ENCODE results near the gene MPPED1. TPM values are rescaled to one million over a fixed set of nuclear protein-coding genes. Genes with fewer than 3 reads are reported as not detected.

MPPED1 gene
- polyA plus RNA-seq, 5 donors: 0.25 to 0.46 (median 0.46) TPM

DNA sequence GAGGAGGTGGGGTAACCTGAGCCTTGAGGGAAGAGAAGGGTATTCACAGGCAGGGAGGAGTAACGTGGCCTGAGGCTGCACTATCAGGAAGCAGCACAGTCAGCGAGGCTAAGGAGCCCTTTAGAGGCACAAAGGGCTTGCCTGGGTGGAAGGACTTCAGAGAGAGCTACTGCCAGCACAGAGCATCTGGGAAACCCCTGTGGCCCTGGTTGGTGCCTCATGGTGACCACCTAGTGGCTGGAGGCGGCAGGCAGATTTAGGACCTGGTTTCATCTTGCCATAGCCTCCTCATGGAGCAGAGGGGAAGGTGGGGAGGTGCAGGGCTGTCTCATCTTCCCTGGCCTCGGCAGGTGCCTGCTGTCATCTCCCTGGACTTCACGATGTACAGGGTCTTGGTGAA lies 64.5 kb downstream of the MPPED1 start:
- DNase-seq: no peak

DNA sequence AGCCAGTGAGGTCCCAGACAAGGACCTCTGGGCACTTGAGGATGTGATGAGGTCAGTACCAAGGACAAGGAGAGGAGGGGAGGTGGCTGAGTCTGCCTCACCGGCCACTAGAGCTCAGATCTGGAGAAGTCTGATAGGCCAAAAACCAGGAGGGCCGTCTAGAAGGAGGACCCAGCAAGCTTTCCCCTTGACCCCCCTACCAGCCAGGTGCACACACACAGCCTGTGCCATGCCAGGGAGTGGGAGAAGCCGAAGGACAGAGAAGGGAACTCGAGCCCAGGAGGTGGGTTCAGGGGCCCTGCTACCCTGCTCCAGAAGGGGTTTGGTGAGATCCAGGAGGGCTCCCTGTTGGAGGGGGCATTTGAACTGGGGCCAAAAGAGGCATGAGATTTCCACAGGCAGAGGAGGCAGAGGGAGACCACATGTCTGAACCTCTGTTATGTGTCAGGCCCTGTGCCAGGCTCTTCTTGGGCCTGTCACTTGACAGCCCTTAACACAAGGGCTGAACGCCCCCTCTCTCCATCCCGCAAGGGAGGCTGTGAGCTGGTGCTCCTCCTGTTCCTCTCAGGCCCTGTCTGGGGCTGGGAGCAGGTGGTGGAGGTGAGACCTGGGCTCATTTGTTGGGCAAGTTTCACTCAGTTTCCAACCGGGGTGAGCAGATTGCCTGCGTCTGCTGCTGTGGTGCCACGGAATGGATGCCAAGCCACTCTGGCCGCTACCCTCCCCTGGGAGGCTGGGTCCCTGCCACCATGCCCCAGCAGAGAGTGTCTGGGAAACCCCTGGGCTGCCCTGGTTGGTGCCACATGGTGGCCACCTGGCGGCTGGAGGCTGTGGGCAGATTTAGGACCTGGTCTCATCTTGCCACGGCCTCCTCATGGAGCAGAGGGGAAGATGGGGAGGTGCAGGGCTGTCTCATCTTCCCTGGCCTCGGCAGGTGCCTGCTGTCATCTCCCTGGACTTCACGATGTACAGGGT lies 65.2 kb downstream of the MPPED1 start:
- DNase-seq: no peak

DNA sequence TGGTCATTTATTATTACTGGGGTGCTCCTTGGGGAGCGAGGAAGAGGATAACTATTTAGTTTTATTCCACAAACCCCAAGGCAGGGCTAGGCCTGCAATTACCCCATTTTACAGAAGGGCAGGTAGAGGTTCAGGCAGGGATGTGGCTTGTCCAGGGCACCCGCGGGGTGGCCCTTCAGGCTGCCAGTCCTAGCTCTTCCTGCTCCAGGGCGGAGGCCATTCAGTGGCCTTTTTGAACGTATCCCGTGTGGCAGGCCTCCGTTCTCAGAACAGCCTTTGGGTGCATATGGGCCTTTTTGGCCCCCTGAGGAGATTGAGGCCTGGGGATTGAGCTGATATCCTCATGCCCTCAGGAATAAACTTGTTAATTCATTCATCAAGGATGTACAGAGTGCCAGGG lies 66.2 kb downstream of the MPPED1 start:
- no peak for DNase-seq

DNA sequence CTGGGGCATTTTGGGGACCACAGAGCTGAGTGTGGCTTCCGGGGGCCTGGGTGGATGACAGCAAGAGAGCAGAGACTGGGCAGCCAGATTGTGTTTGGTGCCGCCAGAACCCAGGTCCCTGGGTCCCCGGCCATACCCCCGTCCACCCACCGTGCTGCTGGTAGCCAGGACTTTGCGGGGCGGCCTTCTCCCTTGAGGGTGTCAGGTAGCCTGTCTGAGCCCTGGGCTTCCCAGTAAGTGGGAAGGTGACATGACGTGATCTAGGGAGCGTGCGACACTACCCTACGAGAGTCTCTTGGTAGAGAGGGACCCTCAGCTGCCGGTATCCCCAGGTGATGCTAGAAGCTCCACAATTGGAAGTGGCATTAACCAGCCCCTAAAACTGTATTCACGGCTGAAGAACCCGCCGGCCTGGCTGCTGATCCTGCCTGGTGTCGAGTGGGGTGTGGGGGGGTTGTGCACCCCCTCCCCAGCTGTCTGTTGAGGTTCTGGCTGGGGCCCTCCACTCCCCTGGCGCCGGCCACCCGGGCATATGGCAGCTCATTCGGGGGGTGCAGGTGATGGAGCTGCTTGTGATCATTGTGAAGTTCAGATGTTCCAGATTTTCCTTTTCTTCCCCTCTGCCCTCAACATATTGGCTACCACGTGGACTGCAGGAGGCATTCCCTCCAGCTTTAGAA lies 66.9 kb downstream of the MPPED1 start:
- DNase-seq: no peak

DNA sequence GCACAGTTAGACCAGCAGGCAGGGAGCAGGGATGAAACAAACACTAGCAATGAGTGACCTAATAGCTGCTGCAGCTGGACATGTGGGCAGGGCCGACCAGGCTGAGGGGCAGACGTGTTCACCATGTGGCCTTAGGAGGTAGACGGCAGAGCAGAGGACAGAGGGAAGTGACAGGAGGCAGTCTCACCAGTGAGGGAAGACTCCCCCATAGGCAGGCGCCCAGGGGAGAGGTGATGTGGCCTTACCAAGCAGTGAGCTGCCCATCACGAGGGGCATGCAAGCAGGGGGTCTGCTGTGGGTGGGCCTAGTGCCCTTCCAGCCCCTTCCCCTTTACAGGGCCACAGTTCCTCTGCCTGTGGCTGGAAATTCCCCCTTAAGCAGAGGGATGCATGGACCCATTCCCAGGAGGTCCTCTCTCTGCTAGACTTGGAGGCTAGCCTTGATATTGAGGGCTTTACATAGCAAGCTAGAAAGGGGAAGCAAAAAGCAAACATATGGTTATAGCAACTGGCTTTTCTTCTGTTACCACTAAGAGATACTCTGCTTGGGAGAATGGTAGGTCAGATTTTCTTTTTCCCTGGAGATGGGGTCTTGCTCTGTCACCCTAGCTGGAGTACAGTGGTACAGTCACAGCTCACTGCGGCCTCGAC lies 67.6 kb downstream of the MPPED1 start:
- no peak for DNase-seq

DNA sequence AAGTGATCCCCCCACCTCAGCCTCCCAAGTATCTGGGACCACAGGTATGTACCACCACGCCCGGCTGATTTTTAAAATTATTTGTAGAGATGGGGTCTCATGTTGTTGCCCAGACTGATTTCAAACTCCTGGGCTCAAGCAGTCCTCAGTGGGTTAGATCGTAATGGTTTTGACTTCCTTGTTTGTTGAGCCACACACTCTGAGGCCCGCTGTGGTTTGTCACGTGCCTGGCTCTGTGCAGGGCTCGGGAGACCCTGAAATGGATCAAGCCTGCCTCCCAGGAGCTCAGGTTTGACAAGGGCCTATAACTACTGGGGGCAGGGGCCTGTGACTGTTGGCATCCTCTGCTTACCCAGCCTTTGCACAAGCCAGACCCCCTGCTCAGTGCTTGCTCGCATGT lies 68.1 kb downstream of the MPPED1 start:
- DNase-seq: no peak

DNA sequence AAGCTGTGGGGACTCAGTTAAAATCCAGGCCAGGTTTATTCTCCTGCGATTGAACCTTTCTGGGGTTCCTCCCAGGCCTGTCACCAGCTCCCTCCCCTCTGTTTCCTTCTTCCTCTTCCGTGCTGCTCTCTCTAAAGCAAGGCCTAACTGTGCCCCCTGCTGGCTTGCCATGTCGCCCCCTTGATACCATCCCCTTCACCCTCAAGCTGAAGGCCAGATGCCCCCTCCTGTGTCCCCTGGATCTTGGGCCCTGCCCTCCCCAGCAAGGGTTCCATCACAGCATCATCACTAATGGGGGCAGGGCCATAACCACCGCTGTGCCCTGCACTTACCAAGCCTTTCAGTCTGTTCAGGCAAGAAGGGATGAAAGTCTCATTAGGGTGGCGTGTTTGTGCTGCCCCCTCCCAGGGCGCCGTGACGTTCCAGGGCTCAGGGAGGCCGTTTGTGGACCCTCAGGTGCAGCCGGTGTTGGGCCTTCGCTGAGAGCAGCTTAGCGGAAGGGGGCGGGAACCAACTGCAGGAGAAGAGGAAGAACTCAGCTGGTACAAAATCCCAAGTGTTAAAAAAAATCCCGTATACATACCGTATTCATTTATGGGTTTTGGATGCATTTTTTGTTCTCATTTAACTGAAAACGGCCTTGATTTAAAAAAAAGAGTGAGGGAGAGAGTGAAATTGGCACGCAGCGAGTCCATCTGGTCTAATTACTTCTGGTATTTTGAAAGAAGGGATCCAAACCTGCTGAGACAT lies 69.9 kb downstream of the MPPED1 start:
- DNase-seq: no peak

DNA sequence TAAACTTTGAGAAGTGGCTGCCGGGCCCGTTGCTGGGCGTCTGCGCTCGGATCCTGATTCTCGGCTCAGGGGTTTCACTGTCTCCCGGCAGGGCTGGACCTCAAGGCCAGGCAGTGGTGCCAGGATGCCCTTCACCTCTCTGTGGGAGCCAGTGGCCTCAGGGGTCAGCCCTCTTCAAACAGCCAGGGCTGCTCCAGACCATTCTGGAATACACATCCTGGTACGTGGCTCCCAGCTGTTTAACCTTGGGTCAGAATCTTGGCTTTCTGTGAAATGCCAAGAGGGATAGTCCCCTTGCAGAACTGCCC lies 70.5 kb downstream of the MPPED1 start:
- DNase-seq: no peak

DNA sequence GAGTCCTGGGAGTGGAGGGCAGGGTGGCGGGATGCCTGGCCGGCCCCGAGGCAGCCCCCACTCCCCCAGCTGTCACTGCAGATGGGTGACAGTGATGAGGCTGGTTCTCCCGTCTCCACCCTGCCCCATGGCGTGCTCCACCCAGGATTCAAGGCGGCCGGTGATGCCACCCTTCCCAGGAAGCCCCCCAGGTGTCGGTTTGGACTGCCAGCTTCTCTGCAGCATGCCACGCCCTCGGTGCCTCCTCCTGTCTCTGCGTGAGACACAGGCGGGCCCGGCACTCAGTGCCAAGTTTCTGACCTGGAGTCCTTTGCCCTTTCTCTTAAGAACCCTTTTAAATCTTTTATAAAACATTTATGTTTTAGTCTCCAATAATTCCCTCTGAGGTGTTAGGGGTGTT lies 71.5 kb downstream of the MPPED1 start:
- no peak for DNase-seq

DNA sequence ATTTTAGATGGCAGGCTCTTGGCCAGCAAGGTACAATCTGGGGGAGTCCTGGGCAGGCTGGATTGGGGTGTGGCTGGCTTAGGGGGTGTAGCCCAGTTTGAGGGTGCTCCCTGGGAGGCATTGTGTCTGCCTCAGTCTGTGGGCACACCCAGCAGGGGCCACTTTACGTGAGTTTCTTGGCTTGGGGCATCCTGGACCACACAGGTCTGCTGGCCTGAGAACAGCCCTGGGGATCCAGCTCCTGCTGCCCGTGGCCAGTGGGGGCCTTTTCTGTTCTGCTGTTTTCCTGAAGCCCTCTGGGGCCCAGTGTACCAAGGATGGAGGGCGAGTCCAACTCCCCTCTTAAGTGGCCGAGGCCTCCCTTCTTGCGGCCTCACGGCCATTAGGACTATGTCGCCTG lies 71.9 kb downstream of the MPPED1 start:
- no peak for DNase-seq

DNA sequence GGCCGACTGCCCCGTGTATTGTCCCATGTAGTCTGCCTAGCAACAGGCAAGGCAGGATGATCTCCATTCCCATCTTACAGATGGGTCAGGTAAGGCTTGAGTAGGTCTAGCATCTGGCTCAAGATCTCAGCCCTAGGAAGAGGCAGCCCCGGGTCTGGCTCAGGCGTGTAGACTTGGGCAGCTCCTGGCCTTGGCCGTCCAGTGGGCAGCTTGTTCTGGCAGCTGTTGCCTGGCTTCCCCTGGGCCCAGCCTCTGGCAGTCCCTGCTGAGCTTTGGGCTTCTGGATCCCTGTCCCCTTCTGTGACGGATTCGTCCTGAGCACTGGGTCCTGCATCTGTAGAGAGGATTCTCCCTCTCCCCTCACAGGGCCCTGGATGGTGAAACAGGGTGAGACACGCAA lies 72.4 kb downstream of the MPPED1 start:
- DNase-seq: no peak

DNA sequence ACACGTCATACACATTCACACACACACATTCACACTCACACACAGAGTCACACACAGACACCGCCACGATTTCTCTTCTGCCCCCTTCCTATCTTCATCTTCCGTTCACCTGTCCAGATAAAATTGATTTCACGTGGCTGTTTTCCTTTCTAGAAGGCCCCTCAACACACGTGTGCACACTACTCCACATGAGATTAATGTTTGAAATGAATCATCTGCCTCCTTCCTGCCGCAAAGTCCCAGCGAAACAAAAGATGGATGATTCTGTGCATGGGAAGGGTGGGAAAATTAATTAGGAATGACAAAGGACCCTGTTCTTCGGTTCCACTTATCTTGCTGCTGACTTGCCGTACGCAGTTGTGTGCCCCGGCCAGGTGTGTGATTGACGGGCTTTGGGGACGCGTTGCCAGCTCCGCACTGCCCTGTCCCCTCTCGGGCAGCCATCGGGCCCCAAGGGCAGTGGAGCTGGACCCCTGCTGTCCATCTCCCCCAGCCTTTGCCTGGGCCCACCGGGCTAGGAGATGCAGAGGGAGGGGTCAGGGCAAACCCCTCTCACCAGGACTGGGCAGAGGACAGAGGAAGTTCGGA lies 73.8 kb downstream of the MPPED1 start:
- DNase-seq: no peak

DNA sequence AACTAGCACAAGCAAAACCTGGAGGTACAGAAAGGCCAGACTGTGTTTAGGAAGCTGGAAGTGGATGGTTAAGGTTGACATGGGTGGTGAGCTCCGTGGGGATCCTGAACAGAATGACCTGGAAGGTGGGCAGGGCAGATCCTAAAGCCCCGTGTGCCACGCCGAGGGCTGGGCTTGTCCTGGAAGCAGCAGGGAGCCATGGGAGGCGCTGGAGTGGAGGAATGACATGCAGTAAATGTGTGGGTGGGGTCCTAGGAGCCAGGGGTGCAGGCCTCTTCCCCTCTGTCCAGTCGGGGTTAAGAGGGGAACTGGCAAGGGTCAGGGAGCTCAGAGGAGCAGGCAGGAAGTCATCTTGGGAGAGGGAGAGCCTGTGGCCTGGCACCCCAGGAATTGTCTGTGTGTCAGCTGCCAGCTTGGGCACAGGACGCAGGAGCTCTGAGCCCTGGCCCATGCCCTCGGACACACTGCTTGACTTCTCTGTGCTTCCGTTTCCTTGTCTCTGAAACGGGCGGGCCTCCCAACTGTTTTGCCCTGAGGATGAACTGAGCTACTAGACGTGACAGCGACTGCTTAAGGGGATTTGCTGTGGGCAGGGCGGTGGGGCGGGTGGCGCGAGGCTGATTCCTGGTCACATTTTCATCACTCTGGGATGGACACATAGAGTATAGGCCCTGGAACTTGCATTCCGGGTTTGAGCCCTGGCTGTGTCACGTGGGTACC lies 75.7 kb downstream of the MPPED1 start:
- DNase-seq: no peak

DNA sequence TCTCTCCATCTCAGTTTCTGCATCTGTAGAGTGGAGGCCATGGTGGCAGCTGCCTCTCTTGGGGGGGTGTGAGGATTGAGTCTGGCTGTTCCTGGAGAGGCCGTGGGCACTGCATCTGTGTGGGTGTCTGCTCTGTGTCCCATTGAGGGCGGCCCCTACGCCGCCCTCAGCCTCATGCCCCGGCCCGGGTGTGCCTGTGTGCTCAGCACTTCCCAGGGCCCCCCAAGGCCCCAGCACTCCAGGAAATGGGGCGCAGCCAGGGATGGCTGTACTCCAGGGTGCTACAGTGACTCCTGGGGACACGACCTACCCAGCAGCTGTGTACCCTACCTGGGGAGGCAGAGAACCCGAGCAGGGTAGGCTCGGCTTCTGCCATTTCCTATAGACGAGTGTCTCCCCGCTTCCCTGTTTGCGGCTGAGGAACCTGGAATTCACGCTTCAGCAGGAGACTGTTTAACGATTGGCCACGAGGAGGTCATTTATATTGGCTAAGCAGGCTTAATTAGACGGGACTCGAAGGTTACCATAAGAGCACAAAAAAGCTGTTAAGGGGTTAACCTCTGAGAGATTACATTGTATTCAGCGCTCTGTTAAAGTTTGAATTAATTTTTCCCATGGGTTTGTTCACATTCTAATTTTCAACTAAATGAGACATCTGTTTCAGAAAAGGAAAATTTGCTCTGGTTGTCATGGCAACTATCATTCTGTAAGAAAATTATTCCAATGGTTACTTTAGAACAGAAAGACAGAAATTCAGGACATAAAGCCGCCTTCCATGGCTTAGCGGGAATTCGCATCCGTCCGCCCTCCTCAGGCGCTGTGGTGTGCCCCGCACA lies 76.4 kb downstream of the MPPED1 start:
- no peak for DNase-seq

DNA sequence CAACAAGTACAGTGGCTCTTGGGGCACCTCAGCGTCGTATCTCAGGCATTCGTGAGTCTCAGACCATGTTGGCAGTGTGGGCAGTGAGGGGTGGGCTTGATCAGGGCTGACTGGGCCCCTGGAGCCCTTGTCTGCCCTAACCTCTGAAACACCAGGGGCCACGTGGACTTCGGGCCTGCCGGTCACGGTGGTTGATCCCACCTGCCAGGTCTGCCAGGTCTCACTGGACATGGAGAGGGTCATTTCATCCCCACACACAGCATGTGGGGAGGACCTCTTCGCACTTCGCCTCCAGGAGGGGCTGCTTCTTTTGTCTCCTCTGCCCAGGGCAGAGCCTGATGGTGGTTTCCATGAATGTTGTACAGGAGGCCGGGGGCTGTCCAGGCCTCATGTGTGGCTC lies 77.1 kb downstream of the MPPED1 start:
- DNase-seq: no peak

DNA sequence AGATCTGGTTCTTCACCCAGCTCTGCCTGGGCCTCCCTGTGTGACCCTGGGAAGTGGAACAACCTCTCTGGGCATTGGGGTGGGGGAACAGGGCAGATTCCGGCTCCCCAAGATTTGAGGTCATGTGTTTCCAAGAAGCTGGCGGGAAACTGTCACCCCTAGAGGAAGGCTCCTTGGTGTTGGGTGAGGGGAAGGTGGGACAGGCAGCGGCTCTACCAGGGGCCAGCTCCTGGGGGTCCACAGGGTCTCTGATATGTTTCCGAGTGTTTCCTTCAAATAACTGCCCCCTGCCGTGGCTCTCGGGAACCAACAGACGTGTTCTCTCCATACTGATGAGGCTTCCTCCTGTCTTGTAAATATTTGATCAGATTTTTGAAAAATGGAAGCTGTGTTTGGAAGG lies 78.5 kb downstream of the MPPED1 start:
- DNase-seq: no peak

DNA sequence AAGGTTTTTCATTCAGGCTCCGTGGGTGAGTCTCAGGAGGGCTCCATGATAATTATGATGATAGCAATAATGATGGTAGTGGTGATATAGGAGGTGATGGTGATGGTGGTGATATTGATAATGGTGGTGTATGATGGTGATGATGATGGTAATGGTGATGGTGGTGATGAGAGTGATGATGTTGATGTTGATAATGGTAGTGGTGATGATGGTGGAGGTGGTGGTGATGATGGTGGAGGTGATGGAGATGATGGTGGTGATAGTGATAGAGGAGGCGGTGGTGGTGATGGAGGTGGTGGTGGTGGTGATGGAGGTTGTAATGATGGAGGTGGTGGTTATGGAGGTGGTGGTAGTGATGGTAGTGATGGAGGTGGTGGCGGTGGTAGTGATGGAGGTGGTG lies 79.4 kb downstream of the MPPED1 start:
- DNase-seq: no peak

DNA sequence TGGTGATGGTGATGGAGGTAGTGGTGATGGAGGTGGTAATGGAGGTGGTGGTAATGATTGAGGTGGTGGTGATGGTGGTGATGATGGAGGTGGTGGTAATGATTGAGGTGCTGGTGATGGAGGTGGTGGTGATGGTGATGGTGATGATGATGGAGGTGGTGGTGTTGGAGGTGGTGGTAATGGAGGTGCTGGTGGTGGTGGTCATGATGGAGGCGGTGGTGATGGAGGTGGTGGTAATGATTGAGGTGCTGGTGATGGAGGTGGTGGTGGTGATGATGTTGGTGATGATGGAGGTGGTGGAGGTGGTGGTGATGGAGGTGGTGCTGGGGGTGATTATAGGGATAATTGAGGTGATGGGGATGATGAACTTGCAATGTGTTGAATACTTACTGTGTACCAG lies 79.9 kb downstream of the MPPED1 start:
- no peak for DNase-seq

DNA sequence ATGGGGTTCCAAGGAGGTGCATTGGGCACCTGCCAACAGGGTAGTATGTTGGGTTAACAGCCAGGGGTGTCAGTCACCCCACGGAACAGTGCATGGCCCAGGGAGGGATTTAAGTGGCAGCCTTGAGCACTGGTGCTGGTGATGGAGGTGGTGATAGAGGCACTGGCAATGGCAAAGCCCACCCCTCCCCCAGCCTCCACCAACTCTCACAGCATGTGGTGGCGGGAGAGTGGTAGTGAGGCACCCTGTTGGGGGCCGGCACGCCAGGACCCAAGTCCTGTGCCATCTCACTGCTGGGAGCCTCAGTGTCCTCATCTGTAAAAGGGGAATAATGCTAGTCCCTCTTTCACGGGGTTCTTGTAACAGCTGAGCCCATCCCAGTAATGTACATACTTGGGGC lies 81.5 kb downstream of the MPPED1 start:
- no peak for DNase-seq

Data from right lung (tissue), 5 donors.